ENCODE measurements around the gene MAGI1. TPM values are rescaled to one million over a fixed set of nuclear protein-coding genes. Genes with fewer than 3 reads are reported as not detected.

The MAGI1 gene
- total RNA-seq, 2 donors from 2014 or later, result 38.6 to 45.1 TPM

GRCh38 chr3:65627062-65627461 is 411.7 kb downstream of the MAGI1 start:
- H3K27ac Mint-ChIP-seq, result no peak overlapping the region
- Histone ChIP-seq H3K27me3 (ENCODE audit: control insufficient read depth, insufficient read depth, low read length, poor library complexity, severe bottlenecking) (no peaks in the 10 kb centered on the region), H3K4me1 (ENCODE audit: control insufficient read depth, insufficient read depth, low read length) (no peaks in the 10 kb centered on the region), H3K9me3 (ENCODE audit: control insufficient read depth, low read length) (no peaks in the 10 kb centered on the region), H3K27ac (ENCODE audit: low read depth, low read length) (no peak overlapping the region), H3K9ac (ENCODE audit: extremely low read depth, low read length, poor library complexity, severe bottlenecking) (no peak overlapping the region), H3K4me3 (ENCODE audit: low read length) (no peak overlapping the region), H3K36me3 (ENCODE audit: control insufficient read depth, insufficient read depth, low read length) (no peaks in the 10 kb centered on the region)
- H3K4me1 Mint-ChIP-seq, result no peaks in the 10 kb centered on the region
- DNase-seq, result no peak
- no peak for TF ChIP-seq CTCF (conservative IDR thresholded peaks at IDR 0.05)
- WGBS, 2 experiments (ENCODE audit: insufficient coverage in 1 of 2, insufficient read length in 1 of 2), result 97 to 100% methylated on average over 3 of the region's 3 CpGs
- no peaks in the 10 kb centered on the region for H3K9me3 Mint-ChIP-seq
- H3K36me3 Mint-ChIP-seq (ENCODE audit: low read depth), result no peaks in the 10 kb centered on the region
- no peaks in the 10 kb centered on the region for H3K27me3 Mint-ChIP-seq (ENCODE audit: insufficient read depth)
- H3K4me3 Mint-ChIP-seq, result no peak overlapping the region

DNA sequence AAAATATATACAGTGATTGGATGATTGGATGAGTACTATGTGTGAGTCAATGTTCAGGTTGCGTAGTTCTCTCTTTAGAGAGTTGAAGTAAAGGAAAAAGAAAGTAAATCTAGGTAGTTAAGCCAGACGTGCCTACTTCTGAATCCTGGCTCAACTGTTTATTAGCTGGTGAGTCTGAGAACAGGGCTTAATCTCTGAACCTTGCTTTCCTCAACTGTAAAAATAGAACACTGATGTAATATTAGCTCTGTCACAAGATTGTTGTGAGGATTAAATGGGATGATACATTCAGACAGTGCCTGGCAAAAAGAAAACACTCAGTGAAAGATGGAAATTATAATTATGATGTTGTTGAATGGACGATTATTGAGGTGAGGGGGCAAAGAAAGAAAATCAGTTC is 413.4 kb downstream of the MAGI1 start:
- no peak overlapping the region for H3K4me3 Mint-ChIP-seq
- H3K27ac Mint-ChIP-seq, result no peak overlapping the region
- WGBS, 2 experiments (ENCODE audit: insufficient coverage in 1 of 2, insufficient read length in 1 of 2), result 40 to 79% methylated on average over 1 to 3 of the region's 3 CpGs

DNA sequence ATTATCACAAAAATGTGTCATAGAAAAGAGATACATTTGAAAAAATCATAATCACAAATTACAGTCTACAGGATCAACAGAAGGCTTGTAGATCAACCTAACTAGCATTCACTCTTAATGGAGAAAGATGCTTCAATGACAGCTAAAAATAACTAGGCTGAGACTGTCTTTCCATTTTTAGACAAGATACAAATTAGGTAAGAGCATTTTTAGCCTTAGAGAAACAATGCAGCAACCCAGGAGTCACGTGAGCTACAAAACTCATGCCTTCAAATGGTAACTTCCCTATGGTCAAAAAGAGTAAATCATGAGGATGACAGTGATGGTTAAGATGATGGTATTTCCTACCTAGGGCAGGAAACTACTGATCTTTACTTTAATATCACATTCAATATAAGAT is 415.4 kb downstream of the MAGI1 start:
- Mint-ChIP-seq H3K9me3 (no peaks in the 10 kb centered on the region), H3K27me3 (ENCODE audit: insufficient read depth) (no peaks in the 10 kb centered on the region), H3K36me3 (ENCODE audit: low read depth) (no peaks in the 10 kb centered on the region), H3K4me3 (no peak overlapping the region), H3K4me1 (peaks cover 7% of the 10 kb centered on the region), H3K27ac (no peak overlapping the region)
- no peak overlapping the region for H3K9ac ChIP-seq (ENCODE audit: extremely low read depth, low read length, poor library complexity, severe bottlenecking)
- no peak overlapping the region for H3K4me3 ChIP-seq (ENCODE audit: low read length)
- no peak for DNase-seq
- H3K4me1 ChIP-seq (ENCODE audit: control insufficient read depth, insufficient read depth, low read length), result no peaks in the 10 kb centered on the region
- no peaks in the 10 kb centered on the region for H3K36me3 ChIP-seq (ENCODE audit: control insufficient read depth, insufficient read depth, low read length)
- no peak overlapping the region for H3K27ac ChIP-seq (ENCODE audit: low read depth, low read length)
- 90 to 100% methylated on average over 1 of the region's 1 CpG for WGBS, 2 experiments (ENCODE audit: insufficient coverage in 1 of 2, insufficient read length in 1 of 2)
- no peak for TF ChIP-seq CTCF (conservative IDR thresholded peaks at IDR 0.05)
- no peaks in the 10 kb centered on the region for H3K9me3 ChIP-seq (ENCODE audit: control insufficient read depth, low read length)
- H3K27me3 ChIP-seq (ENCODE audit: control insufficient read depth, insufficient read depth, low read length, poor library complexity, severe bottlenecking), result no peaks in the 10 kb centered on the region

More for the DNA sequence above, 413.4 kb downstream of the MAGI1 start:
- Histone ChIP-seq H3K9ac (ENCODE audit: extremely low read depth, low read length, poor library complexity, severe bottlenecking) (no peak overlapping the region), H3K36me3 (ENCODE audit: control insufficient read depth, insufficient read depth, low read length) (no peaks in the 10 kb centered on the region), H3K4me1 (ENCODE audit: control insufficient read depth, insufficient read depth, low read length) (no peaks in the 10 kb centered on the region), H3K27me3 (ENCODE audit: control insufficient read depth, insufficient read depth, low read length, poor library complexity, severe bottlenecking) (no peaks in the 10 kb centered on the region), H3K4me3 (ENCODE audit: low read length) (no peak overlapping the region), H3K27ac (ENCODE audit: low read depth, low read length) (no peak overlapping the region), H3K9me3 (ENCODE audit: control insufficient read depth, low read length) (no peaks in the 10 kb centered on the region)
- Mint-ChIP-seq H3K9me3 (no peaks in the 10 kb centered on the region), H3K27me3 (ENCODE audit: insufficient read depth) (no peaks in the 10 kb centered on the region), H3K36me3 (ENCODE audit: low read depth) (no peaks in the 10 kb centered on the region), H3K4me1 (no peaks in the 10 kb centered on the region)
- TF ChIP-seq CTCF (conservative IDR thresholded peaks at IDR 0.05), result no peak
- no peak for DNase-seq
